Fibroblast of skin of left quadriceps (primary cell): ENCODE measurements around the gene ABCB9.
A peak's percentile ranks its signal among the peaks of the same experiment; 100 is the strongest.
"Not testable (repeated sequence)": the region's sequence is repeated elsewhere in the genome, so short reads cannot be mapped to it uniquely, and the experiment has no call there.

Experiments
- DNase-seq, 2 experiments: peaks; one replicate each; pipeline ENCODE4 v3.0.0-alpha.2; 2013; ENCODE audit warnings: low read depth in 2 of 2

Gene ABCB9

DNA sequence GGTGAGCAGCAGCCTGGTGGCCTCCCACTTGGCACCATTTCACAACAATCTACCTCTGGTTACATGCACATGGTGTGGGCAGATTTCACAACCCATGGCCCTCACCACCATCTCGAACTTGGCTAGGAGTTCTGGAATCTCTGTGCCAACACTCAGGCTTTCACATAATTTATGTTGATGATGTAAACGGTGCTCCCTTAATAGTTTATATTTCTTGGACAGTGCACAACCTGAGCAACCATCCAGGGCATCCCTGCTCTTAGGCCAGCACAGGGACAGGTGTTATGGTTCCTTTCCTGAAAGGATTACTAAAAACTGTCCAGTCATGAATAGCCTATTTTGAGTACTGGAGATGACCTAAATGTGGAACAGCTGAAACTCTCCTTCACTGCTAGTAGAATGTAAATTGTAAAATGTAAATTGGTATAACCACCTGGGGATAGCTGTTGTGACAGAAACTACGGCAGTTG is 28.6 kb downstream of the ABCB9 start:
- DNase-seq = no peak

DNA sequence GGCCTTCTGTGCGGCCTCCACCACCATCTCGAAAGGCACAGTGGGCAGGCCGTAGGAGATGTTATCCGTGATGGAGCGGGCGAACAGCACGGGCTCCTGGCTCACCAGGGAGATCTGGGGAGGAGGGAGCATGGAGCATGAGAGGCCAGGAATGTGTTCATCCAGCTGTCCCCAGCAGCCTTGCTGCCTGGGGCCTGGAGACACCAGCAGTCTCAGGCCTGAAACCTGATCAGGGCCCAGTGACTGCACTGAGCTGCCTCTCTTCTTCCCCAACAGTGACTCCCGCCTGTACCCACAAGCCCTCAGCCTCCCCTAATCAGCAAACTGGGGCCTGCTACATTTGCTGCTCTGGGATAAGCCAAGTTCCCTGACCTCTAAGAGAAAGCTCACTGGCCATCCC is 30.9 kb downstream of the ABCB9 start:
- DNase-seq = no peak

DNA sequence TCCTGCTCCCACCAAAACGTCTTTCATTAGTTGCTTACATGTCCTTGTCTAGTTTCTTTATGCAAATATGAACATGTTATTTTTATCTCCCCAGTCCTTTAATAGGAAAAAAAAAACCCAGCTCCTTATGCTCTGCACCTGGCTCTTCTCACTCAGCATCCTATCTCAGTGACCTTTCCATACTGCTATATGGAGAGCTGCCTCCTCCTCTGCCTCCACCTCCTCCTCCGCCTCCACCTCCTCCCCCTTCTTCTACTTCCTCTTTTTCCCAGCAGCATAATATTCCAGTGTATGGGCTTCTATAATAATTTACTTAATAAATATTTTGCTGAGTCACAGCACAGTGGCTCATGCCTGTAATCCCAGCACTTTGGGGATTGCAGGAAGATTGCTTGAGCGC is 31.5 kb downstream of the ABCB9 start:
- no peak for DNase-seq

GRCh38 chr12:122932207-122932606 is 34.1 kb downstream of the ABCB9 start:
- no peak for DNase-seq

DNA sequence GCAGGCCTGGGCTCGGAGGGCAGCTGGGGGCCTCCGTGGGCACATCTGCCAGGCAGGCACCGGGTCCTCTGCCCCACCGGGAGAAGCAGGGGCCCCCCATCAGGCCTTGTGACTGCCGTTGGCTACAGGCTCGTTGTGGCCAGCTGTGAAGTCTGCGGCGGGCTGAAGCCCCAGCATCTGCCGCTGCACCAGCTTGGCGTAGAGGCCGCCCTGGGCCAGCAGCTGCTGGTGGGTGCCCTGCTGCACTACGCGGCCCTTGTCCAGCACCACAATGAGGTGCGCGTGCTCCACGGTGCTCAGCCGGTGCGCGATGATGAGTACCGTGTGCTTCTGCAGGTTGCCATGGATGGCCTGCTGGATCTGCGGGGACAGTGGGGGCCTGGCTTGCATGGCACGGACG is 36.5 kb downstream of the ABCB9 start:
- no peak for DNase-seq

DNA sequence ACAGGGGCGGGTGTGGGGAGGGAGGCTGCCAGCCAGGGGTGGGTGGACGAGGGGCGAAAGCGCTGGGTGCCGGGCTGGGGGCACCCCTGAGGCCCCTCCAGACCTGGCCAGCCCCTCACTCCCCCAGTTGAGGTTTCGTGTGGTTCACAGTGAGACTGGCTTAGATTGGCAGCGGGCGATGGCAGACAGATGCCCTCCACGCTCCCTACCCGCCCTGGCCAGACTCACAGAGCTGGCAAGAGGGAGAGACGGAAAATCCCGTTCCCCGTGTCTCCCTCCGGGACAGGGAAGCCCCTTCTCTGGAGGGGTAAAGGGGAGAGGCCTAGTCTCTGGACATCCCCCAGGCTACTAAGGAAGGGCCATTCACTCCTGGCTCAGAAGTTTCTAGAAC is 37.1 kb downstream of the ABCB9 start:
- DNase-seq = no peak

- no peak for DNase-seq
These were observed 37.7 kb downstream of the ABCB9 start for GRCh38 chr12:122928404-122929147.

DNA sequence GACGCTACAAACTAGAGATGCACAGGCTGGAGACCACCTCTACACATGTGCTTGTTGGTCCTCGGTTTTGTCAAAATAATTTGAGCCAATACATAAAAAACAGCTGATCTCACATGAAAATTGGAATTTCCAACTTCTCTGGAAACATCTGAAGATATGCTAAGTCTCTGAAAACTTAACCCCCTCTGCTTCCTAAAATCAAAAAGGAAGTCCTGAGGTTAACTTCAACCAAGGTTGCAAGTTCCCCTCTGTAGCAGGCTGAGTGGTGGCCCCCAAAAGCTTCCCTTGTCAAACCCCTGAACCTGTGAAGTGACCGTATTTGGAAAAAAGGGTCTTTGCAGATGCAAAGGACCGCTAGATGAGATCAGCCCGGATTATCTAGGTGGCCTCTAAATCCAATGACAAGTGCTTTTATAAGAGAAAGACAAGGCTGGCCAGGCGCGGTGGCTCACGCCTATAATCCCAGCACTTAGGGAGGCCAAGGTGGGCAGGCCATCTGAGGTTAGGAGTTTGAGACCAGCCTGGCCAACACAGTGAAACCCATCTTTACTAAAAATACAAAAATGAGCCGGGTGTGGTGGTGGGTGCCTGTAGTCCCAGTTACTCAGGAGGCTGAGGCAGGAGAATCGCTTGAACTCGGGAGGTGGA is 38.4 kb downstream of the ABCB9 start:
- DNase-seq = no peak

DNA sequence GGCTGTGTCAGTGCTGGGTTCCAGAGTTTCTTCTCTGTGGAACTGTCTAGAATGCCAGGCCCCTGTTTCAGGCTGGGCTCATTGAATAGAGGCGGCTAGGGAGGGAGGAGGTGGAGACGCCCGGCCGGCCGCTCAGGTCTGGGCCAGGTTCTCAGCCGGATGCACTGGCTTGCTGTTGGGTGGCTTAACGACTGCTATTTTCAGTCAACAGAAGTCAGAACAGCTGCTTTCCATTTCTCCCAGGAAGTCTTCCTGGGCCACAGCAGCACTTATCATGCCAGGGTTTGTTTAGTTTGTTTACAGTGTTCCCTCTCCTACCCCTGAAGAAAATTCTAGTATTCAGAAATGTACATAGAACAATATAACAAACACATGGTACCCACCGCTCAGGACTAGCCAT is 44.3 kb downstream of the ABCB9 start:
- no peak for DNase-seq

GRCh38 chr12:122920687-122921086 is 45.6 kb downstream of the ABCB9 start:
- no peak for DNase-seq

GRCh38 chr12:122918827-122919226 is 47.4 kb downstream of the ABCB9 start:
- no peak for DNase-seq

GRCh38 chr12:122917507-122918121 is 48.6 kb downstream of the ABCB9 start:
- peak in 1 of 2 experiments; percentile 23 for DNase-seq

DNA sequence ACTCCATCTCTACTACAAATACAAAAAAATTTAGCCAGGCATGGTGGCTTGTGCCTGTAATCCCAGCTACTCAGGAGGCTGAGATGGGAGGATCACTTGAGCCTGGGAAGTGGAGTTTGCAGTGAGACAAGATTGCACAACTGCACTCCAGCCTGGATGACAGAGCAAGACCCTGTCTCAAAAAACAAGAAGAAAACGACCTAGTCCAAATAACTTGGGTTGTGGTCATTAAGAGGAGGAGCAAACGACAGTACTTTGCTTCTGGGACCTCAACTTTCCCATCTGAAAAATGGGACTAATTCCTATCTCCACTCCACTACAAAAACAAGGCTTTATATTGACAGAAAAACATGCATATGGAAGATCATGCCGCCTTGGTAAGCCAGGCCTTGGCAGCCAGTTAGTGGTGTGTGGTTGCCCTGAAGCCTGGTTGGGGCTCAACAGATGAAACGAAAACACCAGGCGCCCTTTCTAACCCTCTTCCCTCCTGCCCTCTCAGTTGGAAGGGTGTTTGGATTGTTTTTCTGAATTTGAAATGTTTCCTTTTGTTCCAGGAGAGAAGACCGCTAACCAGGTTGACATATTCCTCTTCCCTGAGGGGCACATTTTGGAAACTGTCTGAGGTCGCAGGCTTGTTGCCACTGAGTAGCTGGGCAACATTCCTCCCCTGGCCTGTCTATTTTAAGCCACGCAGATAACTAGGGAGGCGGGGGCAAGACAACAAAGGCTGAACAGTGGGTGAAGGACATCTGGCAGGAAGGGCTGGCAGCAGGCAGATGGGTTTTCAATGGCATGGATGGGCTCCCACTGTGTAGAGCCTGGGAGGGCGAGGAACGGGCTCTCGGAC is 56.6 kb downstream of the ABCB9 start:
- DNase-seq = no peak

DNA sequence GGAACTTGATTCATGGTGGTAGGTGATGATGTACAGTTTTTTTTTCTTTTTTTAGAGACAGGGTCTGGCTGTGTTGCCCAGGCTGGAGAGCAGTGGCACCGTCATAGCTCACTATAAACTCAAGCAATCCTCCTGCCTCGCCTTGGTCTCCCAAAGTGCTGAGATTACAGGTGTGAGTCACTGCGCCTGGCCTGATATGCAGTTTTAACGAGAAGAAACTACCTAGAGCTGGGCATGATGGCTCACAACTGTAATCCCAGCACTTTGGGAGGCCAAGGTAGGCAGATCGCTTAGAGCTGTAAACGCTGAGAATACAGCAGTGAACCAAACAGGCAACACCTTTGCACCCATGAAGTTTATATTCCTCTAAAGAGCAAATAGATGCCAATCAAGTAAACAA is 57.3 kb downstream of the ABCB9 start:
- no peak for DNase-seq

DNA sequence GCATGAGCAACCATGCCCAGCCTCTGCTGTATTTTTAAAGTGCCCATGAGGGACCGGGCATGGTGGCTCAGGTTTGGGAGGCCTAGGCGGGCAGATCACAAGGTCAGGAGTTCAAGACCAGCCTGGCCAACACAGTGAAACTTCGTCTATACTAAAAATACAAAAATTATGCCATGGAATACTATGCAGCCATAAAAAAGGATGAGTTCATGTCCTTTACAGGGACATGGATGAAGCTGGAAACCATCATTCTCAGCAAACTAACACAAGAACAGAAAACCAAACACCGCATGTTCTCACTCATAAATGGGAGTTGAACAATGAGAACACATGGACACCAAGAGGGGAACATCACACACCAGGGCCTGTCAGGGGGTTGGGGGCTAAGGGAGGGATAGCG is 61.0 kb downstream of the ABCB9 start:
- not testable (repeated sequence) for DNase-seq

- DNase-seq = no peak
These were observed 62.6 kb downstream of the ABCB9 start for GRCh38 chr12:122903693-122904034.

DNA sequence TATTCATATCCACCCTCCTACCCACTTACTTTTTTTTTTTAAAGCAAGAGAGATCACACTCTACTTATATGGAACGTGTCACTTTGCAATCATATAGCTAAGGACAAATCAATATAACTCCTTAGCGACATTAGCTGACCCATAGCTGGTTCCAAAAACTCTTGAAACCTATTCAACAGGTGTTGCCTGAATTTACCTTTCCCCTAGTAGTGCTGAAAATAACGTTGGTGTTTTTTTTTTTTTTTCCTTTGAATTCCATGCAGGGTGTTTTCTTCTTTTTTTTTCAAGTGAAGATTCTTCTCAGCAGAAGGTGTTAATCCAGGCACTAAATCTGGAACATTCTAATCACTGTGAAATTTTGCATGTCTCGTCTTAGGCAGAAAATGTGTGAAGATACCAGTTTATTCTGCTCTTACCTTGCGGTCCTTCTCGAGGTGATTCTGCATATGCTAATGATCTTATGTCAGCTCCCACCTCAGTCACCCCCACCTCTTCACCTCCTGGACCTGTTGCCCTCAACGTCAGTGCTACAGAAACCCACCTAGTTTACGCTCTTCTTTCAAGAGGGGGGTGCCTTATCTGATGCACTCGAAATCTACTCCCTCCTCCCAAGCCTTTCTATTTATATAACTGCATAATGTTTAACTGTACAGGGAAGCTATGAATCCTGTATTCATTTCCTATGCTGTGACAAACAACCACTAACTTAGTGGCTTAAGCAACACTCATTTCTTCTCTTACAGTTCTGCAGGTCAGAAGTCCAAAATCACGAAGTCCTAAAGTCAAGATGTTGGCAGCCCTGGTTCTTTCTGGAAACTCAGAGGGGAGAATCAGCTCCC is 63.2 kb downstream of the ABCB9 start:
- no peak for DNase-seq

DNA sequence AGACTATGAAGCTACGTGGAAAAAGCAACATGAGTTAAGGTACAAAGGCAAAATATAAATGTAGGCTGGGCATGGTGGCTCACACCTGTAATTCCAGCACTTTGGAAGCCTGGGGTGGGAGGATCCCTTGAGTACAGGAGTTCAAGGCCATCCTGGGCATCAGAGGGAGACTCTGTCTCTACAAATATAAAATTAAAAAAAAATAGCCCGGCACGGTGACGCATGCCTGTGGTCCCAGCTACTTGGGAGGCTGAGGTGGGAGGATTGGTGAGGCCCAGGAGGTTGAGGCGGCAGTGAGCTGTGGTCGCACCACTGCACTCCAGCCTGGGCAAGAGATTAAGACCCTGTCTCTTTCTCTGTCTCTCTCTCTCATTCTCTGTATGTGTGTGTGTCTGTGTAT is 66.4 kb downstream of the ABCB9 start:
- DNase-seq = no peak

GRCh38 chr12:122896662-122897061 is 69.6 kb downstream of the ABCB9 start:
- DNase-seq = no peak

GRCh38 chr12:122895704-122896636 is 70.3 kb downstream of the ABCB9 start, which contains the start of gene VPS37B:
VPS37B (minus strand) TSS chr12:122896124; CDS start chr12:122896062, 62 bp downstream.
- DNase-seq = peak; percentile 65 to 69
